NCI-H1436 treated with DMSO at 0.1 percent for 48 hours (cell line): ENCODE results near the gene PIGQ.

Experiments used
- DNase-seq: peaks from one replicate; lab custom pipeline; 2025; lab: John Stamatoyannopoulos, UW

The PIGQ gene

GRCh38 chr16:555528-556473 lies 14.0 kb upstream of the PIGQ start:
- no peak for DNase-seq

GRCh38 chr16:556474-557173 lies 13.1 kb upstream of the PIGQ start:
- DNase-seq = no peak

DNA sequence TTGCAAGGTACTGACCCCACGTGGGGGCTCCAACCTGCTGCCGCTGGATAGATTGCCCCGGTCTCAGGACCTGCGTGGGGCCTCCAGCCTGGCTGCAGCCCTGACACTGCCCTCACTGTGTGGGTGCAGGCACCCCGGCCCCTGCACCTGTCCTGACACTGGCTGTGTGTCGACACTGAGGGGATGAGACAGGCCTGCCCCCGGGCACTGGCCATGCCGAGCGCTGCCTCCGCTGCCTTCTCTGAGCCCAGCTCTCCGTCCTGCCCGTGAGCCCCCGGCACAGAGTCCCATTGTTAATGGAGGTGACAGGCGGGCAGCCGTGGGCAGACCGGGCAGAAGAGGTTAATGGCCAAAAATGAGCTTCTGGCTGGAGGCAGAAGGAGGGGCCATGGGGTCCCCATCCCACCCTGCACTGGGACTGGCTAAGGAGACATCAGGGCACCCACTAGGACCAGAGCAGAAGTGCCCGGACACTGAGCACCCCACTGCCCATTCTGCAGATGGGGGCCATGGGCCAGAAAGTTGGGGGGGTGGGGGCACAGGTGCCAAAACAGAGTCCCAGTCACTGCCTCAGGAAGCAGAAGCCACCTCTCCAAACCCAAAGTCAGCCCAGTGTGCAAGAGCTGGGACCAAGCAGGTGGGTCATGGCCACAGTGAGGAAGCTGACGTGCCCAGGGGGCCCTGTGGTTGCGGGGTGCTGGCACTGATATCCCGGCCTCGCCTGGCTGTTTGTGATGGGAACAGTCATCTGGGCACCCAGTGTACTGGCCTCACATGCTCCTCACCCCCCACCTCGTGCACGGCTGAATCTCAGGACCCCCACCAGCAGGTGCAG lies 12.1 kb upstream of the PIGQ start:
- no peak for DNase-seq

GRCh38 chr16:558298-559020 lies 11.3 kb upstream of the PIGQ start:
- no peak for DNase-seq

DNA sequence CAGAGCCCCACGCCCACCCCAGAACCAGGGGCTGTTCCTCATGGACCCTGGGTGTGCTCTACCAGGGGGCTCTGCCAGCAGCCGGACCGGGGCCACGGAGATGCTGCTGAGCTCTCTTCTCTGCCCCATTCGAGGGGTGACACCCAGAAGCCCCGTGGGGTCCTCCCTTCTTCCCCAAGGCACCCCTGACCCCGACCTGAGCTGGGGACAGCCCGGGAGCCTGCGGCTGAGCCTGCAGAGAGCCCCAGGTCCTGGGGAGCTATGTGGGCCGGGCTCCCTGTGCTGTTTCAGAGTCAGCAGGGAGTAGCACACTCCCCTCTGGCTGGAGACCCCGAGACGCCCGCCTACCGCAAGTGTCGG lies 10.8 kb upstream of the PIGQ start:
- DNase-seq = no peak

- no peak for DNase-seq
Observed at GRCh38 chr16:559411-560203, 10.2 kb upstream of the PIGQ start.

DNA sequence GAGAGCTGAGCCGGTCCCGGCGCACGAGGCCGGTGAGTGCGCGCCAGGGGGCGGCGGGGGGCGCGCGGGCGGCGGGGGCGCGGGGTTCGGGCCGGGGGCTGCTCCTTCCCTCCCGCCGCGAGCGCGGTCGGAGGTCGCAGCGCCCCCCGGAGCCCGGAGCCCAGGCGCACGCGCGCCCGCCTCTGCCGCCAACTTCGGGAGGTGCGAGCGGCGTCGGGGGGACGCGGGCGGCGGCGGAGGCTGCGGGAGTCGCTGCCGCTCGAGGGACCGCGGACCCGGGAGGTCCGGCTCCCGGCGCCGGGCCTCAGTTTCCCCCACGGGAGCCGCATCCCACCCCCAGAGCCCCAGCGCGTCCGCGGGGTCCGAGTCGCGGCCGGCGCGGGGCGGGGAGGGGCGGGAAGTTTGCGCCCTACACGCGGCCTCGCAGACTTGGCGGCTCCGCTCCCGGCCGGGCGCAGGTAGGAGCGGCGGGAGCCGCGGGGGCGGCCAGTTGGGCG lies 9.5 kb upstream of the PIGQ start, which contains the start of gene PRR35:
PRR35 (plus strand) TSS at position 191 of the 497 bp plus-strand sequence. CDS start 2,901 bp downstream, outside the sequence.
- DNase-seq = no peak

DNA sequence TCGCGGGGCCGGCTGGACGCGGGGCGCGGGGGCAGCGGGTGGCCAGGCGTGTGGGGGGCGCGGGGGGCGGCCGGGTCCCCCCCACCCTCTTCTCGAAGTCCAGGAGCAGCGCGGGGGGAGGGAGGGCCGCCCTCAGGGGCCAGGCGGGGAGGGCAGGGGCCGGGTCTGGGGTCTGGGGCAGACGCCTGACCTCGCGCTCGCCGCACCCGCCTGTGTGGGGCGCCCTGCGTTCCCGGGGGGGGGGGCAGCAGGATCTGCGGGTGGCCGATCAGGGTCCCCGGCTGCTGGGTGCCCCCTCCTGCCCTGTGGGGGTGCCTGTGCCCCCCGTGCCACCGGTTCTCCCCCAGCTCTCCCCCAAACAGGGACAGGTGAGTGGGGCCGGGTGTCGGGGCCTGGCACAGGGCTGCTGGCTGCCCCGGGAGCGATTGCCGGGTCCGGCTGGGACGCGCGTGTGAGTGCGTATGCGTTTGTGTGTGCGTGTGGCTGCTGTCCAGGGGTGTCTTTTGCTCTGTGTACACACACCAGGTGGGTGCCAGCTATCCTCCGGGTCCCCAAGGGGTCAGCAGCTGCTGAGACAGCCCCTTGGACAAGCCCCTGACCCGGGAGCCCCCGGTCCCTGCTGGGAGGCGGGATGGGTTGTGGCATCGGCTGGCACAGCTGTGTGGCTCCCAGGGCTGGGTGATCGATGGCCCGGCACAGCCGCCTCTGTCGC lies 8.9 kb upstream of the PIGQ start:
- no peak for DNase-seq

DNA sequence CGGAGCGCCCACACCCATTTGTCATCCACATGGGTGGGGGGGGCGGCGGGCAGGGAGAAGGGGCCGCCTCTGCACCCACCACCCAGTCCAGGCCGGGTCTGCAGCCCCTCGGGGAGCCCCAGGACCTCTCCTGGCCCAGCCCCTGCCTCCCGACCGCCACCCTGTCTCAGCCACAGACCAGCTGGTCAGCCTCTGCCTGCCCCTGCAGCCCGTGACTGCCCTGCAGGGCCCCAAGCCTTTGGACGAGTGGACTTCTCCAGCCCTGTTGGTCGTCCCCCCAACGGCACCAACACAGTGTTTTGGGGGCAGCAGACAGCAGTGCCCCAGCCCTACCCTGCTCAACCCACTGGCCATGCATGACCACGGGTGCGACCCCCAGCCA lies 8.4 kb upstream of the PIGQ start:
- DNase-seq = no peak

DNA sequence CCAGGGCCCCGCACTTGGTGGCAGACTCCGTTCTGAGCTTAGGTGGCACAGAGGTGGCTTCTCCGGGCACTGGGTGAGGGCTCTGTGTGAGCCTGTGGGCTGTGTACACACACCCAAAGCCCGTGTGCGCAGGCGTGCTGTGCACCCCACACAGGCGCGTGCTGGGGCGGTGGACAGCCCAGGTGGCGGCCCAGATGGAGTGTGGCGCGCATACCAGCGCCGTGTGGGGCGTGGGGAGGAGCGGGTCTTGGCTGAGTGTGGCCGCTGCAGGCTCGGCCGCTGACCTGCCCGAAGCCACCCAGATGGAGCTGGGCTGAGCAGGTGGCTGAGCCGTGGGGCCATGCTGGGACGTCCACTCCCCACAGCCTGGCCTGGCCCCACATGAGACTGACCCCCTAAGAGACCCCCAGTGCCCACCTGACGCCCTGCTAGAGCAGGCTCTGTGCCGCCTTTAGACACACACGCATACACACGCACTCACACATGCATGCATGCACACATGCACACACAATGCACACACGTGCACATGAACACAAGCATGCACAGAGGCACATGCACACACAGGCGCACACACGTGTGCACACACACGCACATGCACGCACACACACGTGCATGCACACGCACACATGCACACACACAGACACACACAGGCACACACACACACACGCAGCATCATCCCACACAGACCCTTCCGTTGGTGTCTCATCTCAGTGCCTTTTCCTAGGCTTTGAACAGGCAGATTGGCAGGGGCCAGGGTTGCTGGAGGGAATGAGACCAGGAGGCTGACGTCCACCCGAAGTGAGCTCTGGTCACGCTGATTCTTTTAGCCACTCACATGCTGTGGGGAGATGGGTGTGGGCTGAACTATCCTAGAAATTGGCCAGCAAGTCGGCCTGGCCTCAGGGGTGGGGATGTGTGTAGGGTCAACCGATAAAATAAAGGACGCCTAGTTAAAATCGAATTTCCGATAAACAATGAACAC lies 7.5 kb upstream of the PIGQ start:
- DNase-seq = no peak

DNA sequence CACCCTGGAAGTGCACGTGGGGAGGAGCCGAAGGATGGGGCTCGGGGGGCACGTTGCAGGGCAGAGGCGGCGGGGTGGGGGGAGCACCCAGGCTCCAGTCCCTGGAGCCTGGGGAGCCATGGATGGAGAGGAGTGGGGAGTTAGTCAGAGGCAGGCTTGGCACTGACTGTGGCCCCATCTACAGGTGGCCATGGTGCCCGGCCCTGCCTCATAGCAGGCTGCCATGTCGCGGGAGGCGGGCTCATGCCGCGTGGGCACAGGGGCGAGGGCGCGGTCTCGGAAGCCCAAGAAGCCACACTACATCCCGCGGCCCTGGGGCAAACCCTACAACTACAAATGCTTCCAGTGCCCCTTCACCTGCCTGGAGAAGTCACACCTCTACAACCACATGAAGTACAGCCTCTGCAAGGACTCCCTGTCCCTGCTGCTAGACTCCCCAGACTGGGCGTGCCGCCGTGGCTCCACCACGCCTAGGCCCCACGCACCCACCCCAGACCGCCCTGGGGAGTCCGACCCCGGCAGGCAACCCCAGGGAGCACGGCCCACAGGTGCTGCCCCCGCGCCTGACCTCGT lies 6.6 kb upstream of the PIGQ start:
- DNase-seq = no peak

GRCh38 chr16:564690-565418 lies 4.9 kb upstream of the PIGQ start:
- no peak for DNase-seq

GRCh38 chr16:565419-566330 lies 4.1 kb upstream of the PIGQ start:
- no peak for DNase-seq

DNA sequence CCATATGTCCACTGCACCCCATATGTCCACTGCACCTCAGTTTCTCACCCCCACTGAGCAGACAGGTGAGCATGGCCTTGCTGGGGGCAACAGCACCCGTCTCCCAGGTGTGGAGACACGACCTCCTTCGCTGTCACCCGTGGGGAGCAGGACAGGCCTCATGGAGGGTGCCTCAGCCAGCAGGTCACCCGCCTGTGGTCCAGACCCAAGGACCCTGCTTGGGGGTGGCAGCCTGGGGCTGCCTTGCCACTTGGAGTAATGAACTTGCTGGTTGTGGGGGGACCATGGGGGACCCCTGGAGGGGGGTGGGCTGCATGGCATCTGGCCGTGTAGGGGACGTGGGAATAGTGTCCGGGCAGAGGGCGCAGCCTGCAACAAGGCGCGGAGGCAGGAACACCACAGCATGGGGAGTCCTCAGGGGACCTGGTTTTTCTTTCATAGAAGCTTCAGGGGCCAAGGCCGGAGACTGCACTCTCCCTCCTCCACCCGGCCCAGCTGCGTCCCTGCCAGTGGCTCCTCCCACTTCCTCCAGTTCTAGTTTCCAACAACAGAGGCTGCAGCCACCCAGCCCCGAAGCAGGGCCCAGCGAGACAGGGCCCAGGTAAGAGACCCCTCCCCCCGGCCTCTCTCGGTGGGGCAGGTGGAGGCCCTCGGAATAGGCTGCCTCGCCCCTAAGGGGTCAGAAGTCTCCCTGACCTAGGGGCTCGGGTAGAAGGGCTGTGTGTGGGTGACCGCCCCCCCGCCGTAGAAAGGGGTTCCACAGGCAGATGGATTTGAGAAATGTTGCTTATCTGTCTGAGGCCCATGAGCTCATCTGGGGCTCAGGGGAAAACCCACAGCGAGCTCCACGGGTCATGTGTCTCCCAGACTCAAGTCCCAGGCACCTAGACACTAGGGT lies 3.0 kb upstream of the PIGQ start, which contains the start of gene NHLRC4:
NHLRC4 (plus strand) TSS at position 531 of the 898 bp plus-strand sequence. CDS start 1,043 bp downstream, outside the sequence.
- DNase-seq = no peak
